Hematopoietic multipotent progenitor cell treated with erythropoietin and hydrocortisone succinate and interleukin-3 and kit ligand, for 15 days (in vitro differentiated cells): Measurements from ENCODE around the gene PLAGL2.
"Not testable (repeated sequence)": the region's sequence is repeated elsewhere in the genome, so short reads cannot be mapped to it uniquely, and the experiment has no call there.

Experiments used
- DNase-seq: peaks from one replicate; pipeline ENCODE4 v3.0.0-alpha.2; 2015; ENCODE audit warnings: low spot score

PLAGL2 gene

GRCh38 chr20:32183947-32184635 is 23.5 kb downstream of the PLAGL2 start:
- DNase-seq: no peak

DNA sequence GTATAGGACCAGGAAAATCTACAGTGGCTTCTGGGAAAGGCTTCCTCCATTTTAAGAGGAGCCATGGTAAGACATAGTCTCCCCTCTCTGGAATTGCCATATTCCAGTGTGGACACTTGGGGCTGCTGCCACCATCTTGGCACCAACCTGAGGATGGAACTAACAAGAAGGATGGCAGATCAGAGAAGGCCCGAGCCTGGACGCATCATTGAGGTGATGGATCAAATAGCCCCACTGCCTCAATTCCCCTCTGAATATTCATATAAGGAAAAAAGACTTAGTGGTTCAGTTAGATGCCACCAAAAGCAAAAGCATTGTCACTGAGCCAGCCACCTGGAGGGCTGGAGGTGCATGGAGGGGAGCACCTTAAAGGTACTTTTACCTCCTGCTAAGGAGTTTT is 25.9 kb downstream of the PLAGL2 start:
- DNase-seq: no peak

- DNase-seq: no peak
Observed at GRCh38 chr20:32179934-32180333, 27.6 kb downstream of the PLAGL2 start.

DNA sequence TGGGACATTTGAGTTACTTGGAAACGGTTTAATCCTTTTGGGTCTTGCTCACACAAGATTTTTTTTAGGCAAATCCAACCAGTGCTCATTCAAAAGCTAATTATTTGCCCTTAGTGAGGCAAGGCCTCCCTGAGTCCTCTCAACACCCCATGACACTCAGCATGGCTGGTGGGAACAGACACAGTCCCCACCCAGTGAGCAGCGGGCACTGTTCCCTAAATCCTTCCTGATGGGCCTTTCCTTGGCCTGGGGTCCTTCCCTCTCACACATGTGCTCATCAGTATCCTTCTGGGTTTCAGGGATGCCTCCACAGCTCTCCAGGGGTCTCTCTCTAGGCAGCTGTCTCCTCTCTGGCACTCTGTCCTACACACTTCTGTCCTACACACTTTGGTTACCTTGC is 28.0 kb downstream of the PLAGL2 start:
- DNase-seq: no peak

GRCh38 chr20:32177696-32178095 is 29.8 kb downstream of the PLAGL2 start:
- DNase-seq: not testable (repeated sequence)

- DNase-seq: no peak
Observed at GRCh38 chr20:32168184-32168910, 39.2 kb downstream of the PLAGL2 start.

DNA sequence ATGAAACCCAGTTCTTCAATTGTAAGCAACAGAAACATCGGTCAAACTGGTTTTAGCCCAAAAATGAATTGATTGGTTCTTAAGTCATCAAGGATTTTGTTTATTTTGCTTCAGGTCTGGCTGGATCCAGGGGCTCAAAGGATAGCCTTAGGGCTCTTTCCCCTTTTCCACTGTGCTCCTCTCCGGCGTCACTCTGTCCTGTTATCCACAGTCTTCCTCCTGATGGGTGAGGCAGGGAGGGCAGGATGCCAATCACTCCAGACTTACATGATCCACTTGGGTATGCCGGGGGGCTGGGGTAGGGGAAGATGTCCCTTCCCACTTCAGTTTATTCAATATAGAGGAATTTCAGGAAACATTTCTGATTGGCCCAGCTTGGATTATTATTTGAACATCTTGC is 40.0 kb downstream of the PLAGL2 start:
- no peak for DNase-seq

DNA sequence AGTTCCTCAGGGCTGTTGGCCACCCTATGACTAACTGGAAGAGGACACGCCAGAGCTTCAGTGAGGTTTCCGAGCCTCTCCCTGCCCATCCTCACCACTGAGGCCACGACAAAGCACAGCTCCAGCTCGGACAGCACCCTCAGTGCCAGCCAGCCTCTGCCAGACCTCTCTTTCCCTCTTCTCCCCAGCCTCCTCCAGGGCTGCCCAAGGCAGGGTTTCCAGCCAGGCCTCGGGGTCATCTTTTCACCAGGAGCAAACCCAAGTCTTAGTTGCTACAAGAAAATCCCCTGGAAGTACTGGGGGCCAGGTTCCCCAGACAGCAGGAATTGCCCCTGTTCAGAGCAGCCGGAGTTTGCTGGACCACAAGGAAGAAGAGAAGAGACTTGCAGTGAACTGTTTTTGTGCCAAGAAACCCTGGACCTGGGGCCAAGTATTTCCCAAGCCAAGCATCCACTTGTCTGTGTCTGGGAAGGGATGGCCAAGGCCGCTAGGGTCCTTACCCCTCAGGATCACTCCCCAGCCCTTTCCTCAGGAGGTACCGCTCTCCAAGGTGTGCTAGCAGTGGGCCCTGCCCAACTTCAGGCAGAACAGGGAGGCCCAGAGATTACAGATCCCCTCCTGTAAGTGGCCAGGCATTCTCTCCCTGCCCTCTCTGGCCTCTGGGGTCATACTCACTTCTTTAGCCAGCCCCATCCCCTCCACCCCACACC is 41.6 kb downstream of the PLAGL2 start:
- no peak for DNase-seq

DNA sequence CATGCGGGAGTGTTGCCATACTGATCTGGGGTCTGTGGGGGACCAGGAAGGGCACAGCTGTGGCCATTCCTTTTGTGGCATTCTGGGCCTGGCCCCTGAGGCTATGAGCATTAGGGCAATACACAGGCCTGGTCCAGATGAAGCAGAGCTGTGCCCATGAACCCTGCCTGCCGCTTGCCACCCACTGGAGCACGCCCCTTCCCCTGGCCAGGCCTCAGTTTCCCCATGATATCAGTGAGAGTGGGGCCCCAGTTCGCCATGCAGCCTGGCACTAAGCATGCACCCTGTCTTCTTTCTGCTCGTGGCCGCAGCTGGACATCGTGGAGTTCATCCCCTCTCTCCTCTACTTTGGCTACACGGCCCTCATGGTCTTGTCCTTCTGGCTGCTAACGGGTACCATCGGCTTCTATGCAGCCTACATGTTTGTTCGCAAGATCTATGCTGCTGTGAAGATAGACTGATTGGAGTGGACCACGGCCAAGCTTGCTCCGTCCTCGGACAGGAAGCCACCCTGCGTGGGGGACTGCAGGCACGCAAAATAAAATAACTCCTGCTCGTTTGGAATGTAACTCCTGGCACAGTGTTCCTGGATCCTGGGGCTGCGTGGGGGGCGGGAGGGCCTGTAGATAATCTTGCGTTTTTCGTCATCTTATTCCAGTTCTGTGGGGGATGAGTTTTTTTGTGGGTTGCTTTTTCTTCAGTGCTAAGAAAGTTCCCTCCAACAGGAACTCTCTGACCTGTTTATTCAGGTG is 42.4 kb downstream of the PLAGL2 start:
- DNase-seq: no peak

DNA sequence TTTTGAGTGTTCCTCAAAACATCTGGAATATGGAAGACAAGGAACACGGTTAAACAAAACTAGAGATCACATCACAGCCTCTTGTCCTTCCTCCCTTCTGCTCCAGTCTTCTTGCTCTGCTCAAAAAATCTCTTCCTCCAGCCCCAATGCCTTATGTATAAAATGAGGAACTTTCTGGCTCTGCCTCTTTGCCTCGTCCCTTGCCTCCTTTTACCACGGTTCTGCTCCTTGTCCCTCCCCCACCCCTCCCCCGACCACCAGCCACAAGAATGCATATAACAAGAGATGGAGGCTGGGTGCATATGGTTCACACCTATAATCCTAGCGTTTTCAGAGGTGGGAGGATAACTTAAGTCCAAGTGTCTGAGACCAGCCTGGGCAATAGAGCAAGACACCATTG is 43.6 kb downstream of the PLAGL2 start:
- DNase-seq: no peak

- no peak for DNase-seq
Observed at GRCh38 chr20:32162351-32162750, 45.2 kb downstream of the PLAGL2 start.

DNA sequence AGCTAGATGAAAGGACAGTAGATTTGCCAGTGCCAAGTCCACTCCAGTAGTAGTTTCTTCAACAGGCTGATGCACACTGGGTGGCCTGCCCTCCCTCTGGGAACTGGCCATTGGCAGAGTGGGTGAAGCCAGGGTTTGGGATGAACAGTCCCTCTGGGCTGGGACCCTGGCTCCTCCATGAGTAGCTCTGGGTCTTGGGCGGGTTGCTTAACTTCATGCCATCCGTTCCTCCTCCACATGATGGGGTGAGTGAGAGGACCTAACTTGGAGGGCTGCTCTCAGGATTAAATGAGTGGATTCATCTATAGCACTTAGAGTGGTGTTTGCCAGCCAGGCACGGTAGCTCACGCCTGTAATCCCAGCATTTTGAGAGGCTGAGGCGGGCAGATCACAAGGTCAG is 47.2 kb downstream of the PLAGL2 start:
- no peak for DNase-seq

GRCh38 chr20:32159766-32160221 is 47.7 kb downstream of the PLAGL2 start:
- no peak for DNase-seq

DNA sequence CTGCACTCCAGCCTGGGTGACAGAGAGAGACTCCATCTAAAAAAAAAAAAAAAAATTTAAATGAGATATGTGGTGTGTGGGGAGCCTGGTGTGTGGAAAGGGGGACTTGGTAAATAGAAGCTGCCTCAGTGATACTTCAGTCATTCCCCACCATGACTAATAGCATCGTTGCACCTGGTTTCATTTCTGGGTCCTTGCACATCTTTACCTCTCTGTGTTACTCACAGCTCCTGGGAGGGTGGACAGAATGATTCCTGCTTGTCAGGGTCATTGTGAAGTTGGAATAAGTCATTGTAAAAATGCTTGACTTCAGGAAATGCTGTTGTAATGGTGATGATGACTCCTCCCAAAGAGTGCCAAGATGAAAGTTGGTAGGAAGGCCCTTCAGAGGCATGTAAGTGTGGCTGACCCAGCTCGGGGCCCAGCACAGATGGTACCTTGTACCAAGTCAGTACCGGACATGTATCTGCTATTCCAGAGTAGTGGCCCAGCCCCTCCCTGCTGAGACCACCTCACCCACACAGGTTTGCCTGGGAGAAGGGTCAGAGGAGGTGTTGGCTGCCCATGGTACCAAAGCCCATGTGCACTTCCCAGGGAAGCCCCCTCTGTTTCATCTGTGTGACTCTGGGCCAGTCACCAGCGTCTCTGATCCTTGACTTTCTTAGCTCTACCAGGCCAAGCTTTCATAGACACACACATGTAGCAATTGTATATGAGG is 48.4 kb downstream of the PLAGL2 start:
- DNase-seq: no peak

DNA sequence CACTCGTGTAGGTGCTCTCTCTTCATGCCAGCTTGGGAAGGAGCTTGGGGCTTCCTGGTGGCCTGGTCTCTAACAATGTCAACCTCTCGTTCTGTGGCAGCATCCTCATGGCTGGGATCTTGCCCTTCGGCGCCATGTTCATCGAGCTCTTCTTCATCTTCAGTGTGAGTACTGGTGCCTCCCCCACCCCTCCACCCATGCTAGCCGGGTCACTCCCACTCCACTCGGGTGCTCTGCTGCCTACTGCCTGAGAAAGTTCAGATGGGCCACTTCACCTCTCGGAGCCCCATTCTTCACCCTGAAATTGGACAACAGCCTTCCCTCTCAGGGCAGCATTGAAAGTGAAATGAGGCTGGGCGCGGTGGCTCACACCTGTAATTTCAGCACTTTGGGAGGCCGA is 49.2 kb downstream of the PLAGL2 start:
- no peak for DNase-seq

- no peak for DNase-seq
Observed at GRCh38 chr20:32157611-32158010, 49.9 kb downstream of the PLAGL2 start.

DNA sequence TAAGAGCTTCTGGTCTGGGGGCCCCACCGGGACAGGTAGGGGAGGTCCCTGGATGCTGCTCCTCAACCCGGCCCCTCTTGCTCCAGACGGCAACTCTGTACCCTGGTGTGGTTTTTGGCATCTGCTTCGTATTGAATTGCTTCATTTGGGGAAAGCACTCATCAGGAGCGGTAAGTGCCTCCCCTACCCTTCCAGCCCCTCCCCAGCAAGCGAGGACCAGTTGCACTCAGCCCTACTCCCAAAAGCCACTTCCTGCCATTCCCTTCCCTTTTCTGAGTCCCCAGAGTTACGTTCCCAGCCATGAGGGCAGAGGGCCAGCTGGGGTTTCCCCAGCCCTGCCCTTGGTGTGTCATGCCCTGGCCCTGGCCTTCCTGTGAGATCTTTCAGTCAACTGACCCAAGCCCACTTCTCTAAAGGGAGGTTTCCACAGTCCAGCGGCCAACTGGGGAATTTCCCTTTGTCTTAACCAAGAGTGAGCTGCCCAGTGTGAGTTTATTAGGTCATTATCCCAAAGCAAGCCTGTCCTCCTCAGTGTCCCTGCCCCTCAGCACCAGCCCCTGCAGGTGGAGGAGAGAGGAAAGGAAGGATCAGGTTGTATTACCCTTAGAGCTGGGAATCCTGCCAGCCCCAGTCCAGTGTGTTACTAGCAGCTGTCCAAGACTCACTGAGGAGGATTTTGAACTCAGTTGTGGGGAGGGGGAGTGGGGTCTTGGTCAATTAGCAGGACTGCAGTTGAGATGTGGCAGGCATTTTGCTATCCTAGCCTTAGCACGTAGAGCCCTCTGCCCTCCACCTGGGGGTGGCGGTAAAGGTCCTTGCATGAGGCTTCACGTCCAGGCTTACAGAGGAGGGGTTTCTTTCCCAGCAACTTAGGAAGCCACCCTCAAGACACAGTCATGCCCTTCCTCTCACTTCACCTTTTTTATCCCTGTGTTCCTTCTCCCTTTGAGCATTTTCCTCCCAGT is 52.2 kb downstream of the PLAGL2 start:
- DNase-seq: peak; percentile 9

DNA sequence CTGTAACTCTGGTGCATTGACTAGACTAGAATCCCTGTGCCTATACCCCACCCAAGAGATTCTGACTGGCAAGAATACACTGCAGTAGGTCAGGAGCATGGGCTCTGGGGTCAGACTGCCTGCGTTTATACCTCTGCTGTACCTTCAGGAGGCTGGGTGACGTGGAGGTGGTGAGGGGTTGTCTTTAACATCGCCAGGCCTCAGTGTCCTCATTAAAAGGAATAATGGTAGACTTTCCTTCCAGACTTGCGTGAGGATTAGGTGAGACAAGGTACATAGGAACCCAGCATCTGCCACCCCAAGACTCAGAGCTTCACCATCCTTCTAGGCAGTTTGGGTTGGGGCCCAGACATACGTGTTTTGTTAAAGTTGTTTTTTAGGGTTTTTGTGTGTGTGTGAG is 53.8 kb downstream of the PLAGL2 start:
- DNase-seq: no peak

DNA sequence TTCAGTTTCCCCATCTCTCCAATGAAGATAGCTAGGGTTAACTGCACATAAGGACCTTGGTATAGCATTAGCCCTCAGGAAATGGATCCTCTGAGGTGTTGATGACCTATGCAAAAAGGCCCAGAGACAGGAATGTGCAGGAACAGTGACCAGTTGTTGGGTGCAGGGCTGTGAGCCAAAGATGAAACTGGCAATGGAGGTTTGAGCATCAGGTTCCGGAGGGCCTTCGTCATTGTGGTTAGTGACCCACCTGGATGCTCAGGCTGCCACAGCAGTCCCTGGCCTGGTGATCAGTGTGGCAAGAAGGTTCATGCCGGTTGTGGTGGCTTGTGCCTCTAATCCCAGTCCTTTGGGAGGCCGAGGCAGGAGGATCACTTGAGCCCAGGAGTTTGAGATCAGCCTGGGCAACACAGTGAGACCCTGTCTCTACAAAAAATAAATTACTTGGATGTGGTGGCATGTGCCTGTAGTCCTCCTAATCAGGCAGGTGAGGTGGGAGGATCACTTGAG is 54.3 kb downstream of the PLAGL2 start:
- DNase-seq: no peak

GRCh38 chr20:32152421-32153155 is 55.0 kb downstream of the PLAGL2 start:
- DNase-seq: no peak
